Measurements from ENCODE around the gene FANCD2. TPM values are rescaled to one million over a fixed set of nuclear protein-coding genes. Genes with fewer than 3 reads are reported as not detected.
A peak's percentile ranks its signal among the peaks of the same experiment; 100 is the strongest.
"Not testable (repeated sequence)": the region's sequence is repeated elsewhere in the genome, so short reads cannot be mapped to it uniquely, and the experiment has no call there.

FANCD2 gene
- total RNA-seq, 2 experiments from 2014 or later = 66.9 to 71.5 TPM

DNA sequence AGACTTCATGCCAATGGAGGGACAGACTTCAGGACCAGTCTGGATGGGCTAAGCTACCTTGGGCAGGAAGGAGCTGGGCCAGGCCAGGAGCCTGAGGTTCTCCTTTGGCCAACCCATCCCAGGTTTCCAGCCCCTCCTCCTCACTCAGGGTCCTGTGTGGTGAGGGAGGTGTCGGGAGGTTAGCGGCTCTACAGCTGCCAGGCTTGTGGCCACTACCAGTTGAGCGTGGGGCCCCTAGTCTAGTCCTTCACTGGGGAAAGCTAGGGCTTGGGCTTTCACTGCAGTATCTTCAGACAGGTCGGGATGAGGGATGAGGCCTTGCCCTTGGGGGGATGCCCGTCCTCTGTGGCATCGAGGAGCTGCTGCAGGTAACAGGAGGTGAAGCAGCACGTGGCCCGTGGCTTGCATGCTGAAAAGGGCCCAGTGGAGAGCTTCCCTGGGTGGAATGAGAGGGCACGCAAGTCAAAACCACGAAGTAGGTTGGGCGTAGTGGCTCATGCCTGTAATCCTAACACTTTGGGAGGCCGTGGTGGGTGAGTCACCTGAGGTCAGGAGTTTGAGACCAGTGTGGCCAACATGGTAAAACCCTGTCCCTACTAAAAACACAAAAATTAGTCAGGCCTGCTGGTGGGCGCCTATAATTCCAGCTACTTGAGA, 8.5 kb upstream of the FANCD2 start:
- ChIA-PET CTCF (interaction anchor here (0.9 kb wide), 1 partner anchor 36 kb away, joined by 3 read pairs; no protein-coding TSS in a partner anchor), POLR2A (interaction anchor here (0.7 to 1.3 kb wide), 2 partner anchors 8 to 30 kb away, joined by 3 to 4 read pairs; partner anchors contain the start of gene FANCD2)
- H3K27ac Mint-ChIP-seq = no peak overlapping the region
- H3K4me3 Mint-ChIP-seq = no peak overlapping the region
- peaks cover 18% of the 10 kb centered on the region for H3K4me1 Mint-ChIP-seq (ENCODE audit: low read depth)
- H3K9me3 Mint-ChIP-seq (ENCODE audit: insufficient read depth) = no peaks in the 10 kb centered on the region
- ATAC-seq = peak; percentile 68
- H3K36me3 Mint-ChIP-seq (ENCODE audit: low read depth) = peaks cover 24% of the 10 kb centered on the region
- peak; percentile 55 for DNase-seq
- no peaks in the 10 kb centered on the region for H3K27me3 Mint-ChIP-seq (ENCODE audit: low read depth)

DNA sequence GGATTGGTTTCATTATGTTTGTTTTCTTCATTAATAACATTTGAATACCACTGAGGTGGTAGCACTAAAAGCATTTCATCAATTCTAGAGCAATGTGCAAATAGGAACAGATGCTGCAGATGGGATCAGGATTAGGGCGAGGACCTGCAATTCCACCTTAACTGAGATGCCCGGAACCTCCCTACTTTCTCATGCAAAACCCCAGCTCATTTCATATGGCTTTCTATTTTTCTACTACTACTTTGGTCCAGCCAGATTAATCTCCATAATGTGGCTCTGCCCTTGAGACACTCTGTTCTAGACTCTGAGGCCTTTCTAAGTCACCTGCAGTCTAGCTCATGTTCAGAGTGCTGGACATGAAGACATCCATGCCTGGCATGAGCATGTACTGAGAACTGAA, 7.4 kb upstream of the FANCD2 start:
- Mint-ChIP-seq H3K36me3 (ENCODE audit: low read depth) (peaks cover 30% of the 10 kb centered on the region), H3K4me1 (ENCODE audit: low read depth) (peaks cover 21% of the 10 kb centered on the region)
- ChIA-PET CTCF (interaction anchor here (0.9 kb wide), 1 partner anchor 37 kb away, joined by 3 read pairs; no protein-coding TSS in a partner anchor), POLR2A (interaction anchor here (1.3 kb wide), 1 partner anchor 31 kb away, joined by 4 read pairs; no protein-coding TSS in a partner anchor)
- not testable (repeated sequence) for DNase-seq; H3K4me3 Mint-ChIP-seq; ATAC-seq; H3K27me3 Mint-ChIP-seq (ENCODE audit: low read depth); H3K27ac Mint-ChIP-seq; H3K9me3 Mint-ChIP-seq (ENCODE audit: insufficient read depth)

DNA sequence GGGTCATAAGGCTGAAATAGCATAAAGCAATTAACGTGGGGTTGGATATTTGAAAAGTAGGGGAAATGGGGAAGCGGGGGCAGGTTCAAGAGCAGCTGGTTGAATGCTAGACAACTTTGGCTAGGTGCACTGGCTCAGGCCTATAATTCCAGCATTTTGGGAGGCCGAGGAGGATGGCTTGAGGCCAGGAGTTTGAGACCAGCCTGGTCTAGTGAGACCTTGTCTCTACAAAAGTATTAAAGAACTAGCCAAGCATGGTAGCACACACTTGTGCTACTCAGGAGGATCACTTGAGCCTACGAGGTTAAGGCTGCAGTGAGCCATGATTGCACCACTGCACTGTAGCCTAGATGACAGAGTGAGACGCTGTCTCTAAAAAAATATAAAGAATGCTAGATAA, 6.9 kb upstream of the FANCD2 start:
- no peaks in the 10 kb centered on the region for H3K9me3 Mint-ChIP-seq (ENCODE audit: insufficient read depth)
- no peak for ATAC-seq
- POLR2A ChIA-PET = no interaction called here
- DNase-seq = no peak
- H3K27ac Mint-ChIP-seq = no peak overlapping the region
- H3K4me3 Mint-ChIP-seq = no peak overlapping the region
- H3K36me3 Mint-ChIP-seq (ENCODE audit: low read depth) = peaks cover 30% of the 10 kb centered on the region
- no peaks in the 10 kb centered on the region for H3K27me3 Mint-ChIP-seq (ENCODE audit: low read depth)
- CTCF ChIA-PET = no interaction called here
- H3K4me1 Mint-ChIP-seq (ENCODE audit: low read depth) = peaks cover 25% of the 10 kb centered on the region

DNA sequence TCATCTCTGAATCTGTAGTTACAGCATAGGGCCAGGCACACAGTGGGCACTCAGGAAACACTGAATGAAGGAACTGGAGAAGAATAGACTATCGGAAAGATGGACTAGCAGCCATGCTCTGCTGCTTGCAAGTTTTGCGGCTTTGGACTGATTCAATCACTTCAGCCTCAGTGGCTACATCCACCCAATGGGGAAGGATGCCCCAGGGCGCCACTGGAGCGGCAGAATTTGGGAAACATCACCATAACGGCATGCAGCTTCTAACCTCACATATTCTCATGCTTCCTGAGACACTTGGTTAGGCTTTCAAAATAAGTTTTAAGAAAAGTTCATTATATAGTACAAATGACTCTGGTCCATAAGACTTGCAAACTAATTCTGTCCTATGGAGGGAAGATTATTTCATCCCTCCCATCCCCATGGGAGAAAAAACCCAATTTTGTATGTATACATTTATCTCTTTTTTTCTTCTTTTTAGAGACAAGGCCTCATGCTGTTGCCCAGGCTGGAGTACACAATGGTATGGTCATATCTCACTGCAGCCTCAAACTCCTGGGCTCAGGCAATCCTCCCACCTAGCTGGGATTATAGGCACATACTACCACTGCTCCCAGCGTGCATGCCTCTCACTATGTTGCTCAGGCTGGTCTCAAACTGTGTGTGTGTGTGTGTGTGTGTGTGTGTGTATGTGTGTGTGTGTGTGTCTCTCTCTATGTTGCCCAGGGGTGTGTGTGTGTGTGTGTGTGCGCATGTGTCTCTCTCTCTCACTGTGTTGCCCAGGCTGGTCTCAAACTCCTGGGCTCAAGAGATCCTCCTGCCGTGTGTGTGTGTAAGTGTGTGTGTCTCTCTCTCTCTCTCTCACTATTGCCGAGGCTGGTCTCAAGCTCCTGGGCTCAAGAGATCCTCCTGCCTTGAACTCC, 4.1 kb upstream of the FANCD2 start:
- POLR2A ChIA-PET = no interaction called here
- no peak overlapping the region for H3K27ac Mint-ChIP-seq

DNA sequence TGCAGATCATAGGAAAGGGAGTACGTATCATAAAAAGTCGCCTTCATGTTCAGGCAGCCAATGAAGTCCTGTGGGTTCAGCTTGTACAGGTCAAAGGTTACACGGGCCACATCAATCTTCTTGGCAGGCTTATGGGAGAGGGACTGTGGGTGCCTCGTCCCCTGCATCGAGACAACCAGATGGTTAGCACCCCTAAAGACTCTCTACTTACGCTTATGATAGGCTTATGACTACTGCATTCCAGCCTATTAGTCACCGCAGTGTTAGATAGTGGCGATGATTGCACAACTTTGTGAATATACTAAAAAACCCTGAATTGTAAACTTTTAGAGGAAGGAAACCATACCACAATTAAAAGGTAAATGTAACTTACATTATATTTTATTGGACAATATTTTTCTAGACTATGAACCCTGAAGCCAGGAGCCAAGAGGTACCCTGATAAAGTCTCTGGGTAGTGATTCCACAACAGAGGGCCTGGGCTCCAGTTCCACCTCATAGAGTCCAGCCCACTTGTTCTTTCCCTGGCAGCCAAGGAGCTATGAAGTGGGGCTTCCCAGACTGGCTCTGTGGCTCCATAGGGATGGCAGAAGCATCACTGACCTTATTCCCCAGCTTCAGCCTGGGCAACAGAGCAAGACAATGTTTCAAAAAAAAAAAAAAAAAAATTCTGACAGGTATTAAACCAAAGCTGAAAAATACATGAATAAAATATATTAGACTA, 2.5 kb upstream of the FANCD2 start:
- no peak overlapping the region for H3K4me3 Mint-ChIP-seq
- H3K4me1 Mint-ChIP-seq (ENCODE audit: low read depth) = peaks cover 30% of the 10 kb centered on the region
- POLR2A ChIA-PET = no interaction called here
- CTCF ChIA-PET = no interaction called here
- H3K36me3 Mint-ChIP-seq (ENCODE audit: low read depth) = peaks cover 38% of the 10 kb centered on the region
- no peak for DNase-seq
- no peaks in the 10 kb centered on the region for H3K27me3 Mint-ChIP-seq (ENCODE audit: low read depth)
- H3K27ac Mint-ChIP-seq = no peak overlapping the region
- no peaks in the 10 kb centered on the region for H3K9me3 Mint-ChIP-seq (ENCODE audit: insufficient read depth)
- no peak for ATAC-seq

More for the DNA sequence above, 4.1 kb upstream of the FANCD2 start:
- Mint-ChIP-seq H3K9me3 (ENCODE audit: insufficient read depth) (no peaks in the 10 kb centered on the region), H3K27me3 (ENCODE audit: low read depth) (no peaks in the 10 kb centered on the region), H3K4me1 (ENCODE audit: low read depth) (peaks cover 35% of the 10 kb centered on the region), H3K4me3 (no peak overlapping the region), H3K36me3 (ENCODE audit: low read depth) (peaks cover 34% of the 10 kb centered on the region)
- no peak for DNase-seq
- CTCF ChIA-PET = no interaction called here
- no peak for ATAC-seq

- Mint-ChIP-seq H3K9me3 (ENCODE audit: insufficient read depth) (no peaks in the 10 kb centered on the region), H3K27ac (peak overlapping the region; percentile 99), H3K36me3 (ENCODE audit: low read depth) (peaks cover 42% of the 10 kb centered on the region), H3K27me3 (ENCODE audit: low read depth) (no peaks in the 10 kb centered on the region), H3K4me3 (peak overlapping the region; percentile 98), H3K4me1 (ENCODE audit: low read depth) (peaks cover 33% of the 10 kb centered on the region)
- ATAC-seq (no peak), DNase-seq (peak; percentile 44)
- ChIA-PET POLR2A (interaction anchor here (0.6 to 1.4 kb wide), 8 partner anchors 7 to 533 kb away, joined by 3 to 9 read pairs (median 4); partner anchors contain the start of genes CRELD1, EMC3 and SEC13), CTCF (interaction anchor here (0.7 to 1.5 kb wide), 8 partner anchors 10 to 243 kb away, joined by 3 to 5 read pairs (median 3); partner anchors contain the start of genes CRELD1 and EMC3)
Measured at GRCh38 chr3:10025205-10026083, 793 bp upstream of the FANCD2 start.

GRCh38 chr3:10041034-10041433, 14.8 kb downstream of the FANCD2 start:
- peaks cover 48% of the 10 kb centered on the region for H3K36me3 Mint-ChIP-seq (ENCODE audit: low read depth)
- ChIA-PET POLR2A (interaction anchor here (0.6 kb wide), 1 partner anchor 15 kb away, joined by 3 read pairs; the partner anchor contains the start of gene FANCD2), CTCF (interaction anchor here (1.3 kb wide), 1 partner anchor 245 kb away, joined by 3 read pairs; no protein-coding TSS in a partner anchor)
- no peak for ATAC-seq
- no peak overlapping the region for H3K4me3 Mint-ChIP-seq
- H3K9me3 Mint-ChIP-seq (ENCODE audit: insufficient read depth) = no peaks in the 10 kb centered on the region
- no peaks in the 10 kb centered on the region for H3K4me1 Mint-ChIP-seq (ENCODE audit: low read depth)
- H3K27ac Mint-ChIP-seq = no peak overlapping the region
- DNase-seq = no peak
- no peaks in the 10 kb centered on the region for H3K27me3 Mint-ChIP-seq (ENCODE audit: low read depth)

- no peak for DNase-seq
- H3K36me3 Mint-ChIP-seq (ENCODE audit: low read depth) = peaks cover 49% of the 10 kb centered on the region
- no peak for ATAC-seq
- H3K27me3 Mint-ChIP-seq (ENCODE audit: low read depth) = no peaks in the 10 kb centered on the region
- CTCF ChIA-PET = interaction anchor here (0.7 to 1.6 kb wide), 3 partner anchors 10 to 771 kb away, joined by 3 to 7 read pairs (median 3); no protein-coding TSS in a partner anchor
- no peaks in the 10 kb centered on the region for H3K4me1 Mint-ChIP-seq (ENCODE audit: low read depth)
- H3K4me3 Mint-ChIP-seq = no peak overlapping the region
- no peak overlapping the region for H3K27ac Mint-ChIP-seq
- POLR2A ChIA-PET = no interaction called here
- no peaks in the 10 kb centered on the region for H3K9me3 Mint-ChIP-seq (ENCODE audit: insufficient read depth)
Measured at GRCh38 chr3:10047876-10048275, 21.6 kb downstream of the FANCD2 start.

DNA sequence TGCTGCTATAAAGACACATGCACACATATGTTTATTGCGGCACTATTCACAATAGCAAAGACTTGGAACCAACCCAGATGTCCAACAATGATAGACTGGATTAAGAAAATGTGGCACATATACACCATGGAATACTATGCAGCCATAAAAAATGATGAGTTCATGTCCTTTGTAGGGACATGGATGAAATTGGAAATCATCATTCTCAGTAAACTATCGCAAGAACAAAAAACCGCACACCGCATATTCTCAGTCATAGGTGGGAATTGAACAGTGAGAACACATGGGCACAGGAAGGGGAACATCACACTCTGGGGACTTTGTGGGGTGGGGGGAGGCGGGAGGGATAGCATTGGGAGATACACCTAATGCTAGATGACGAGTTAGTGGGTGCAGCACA, 26.8 kb downstream of the FANCD2 start:
- H3K27ac Mint-ChIP-seq; ATAC-seq; DNase-seq; H3K9me3 Mint-ChIP-seq (ENCODE audit: insufficient read depth); H3K4me3 Mint-ChIP-seq; POLR2A ChIA-PET; CTCF ChIA-PET; H3K4me1 Mint-ChIP-seq (ENCODE audit: low read depth); H3K27me3 Mint-ChIP-seq (ENCODE audit: low read depth): not testable (repeated sequence)
- peaks cover 51% of the 10 kb centered on the region for H3K36me3 Mint-ChIP-seq (ENCODE audit: low read depth)

DNA sequence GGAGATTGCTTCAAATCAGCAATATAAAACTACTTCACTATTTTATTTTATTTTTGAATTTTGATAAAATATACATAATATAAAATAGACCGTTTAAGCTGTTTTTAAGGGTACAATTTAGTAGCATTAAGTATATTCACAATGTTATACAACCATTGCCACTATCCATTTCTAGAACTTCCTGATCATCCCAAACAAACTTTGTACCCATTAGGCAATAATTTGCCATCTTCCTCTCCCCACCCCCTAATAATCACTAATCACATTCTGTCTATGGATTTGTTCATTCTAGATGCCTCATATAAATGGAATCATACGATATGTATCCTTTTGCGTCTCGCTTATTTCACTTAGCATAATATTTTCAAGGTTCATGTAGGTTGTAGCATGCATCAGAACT, 28.9 kb downstream of the FANCD2 start:
- Mint-ChIP-seq H3K36me3 (ENCODE audit: low read depth) (peaks cover 46% of the 10 kb centered on the region), H3K27me3 (ENCODE audit: low read depth) (no peaks in the 10 kb centered on the region), H3K4me1 (ENCODE audit: low read depth) (no peaks in the 10 kb centered on the region), H3K4me3 (no peak overlapping the region), H3K9me3 (ENCODE audit: insufficient read depth) (no peaks in the 10 kb centered on the region), H3K27ac (no peak overlapping the region)
- ATAC-seq (no peak), DNase-seq (no peak)
- CTCF ChIA-PET = interaction anchor here (1.5 kb wide), 1 partner anchor 209 kb away, joined by 4 read pairs; no protein-coding TSS in a partner anchor
- POLR2A ChIA-PET = no interaction called here

DNA sequence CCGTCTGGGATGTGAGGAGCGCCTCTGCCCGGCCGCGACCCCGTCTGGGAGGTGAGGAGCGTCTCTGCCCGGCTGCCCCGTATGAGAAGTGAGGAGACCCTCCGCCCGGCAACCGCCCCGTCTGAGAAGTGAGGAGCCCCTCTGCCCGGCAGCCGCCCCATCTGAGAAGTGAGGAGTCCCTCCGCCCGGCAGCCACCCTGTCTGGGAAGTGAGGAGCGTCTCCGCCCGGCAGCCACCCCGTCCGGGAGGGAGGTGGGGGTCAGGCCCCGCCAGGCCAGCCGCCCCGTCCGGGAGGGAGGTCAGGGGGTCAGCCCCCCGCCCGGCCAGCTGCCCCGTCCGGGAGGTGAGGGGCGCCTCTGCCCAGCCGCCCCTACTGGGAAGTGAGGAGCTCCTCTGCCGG, 43.8 kb downstream of the FANCD2 start:
- DNase-seq; H3K27me3 Mint-ChIP-seq (ENCODE audit: low read depth); H3K27ac Mint-ChIP-seq; H3K4me3 Mint-ChIP-seq; H3K4me1 Mint-ChIP-seq (ENCODE audit: low read depth); CTCF ChIA-PET; ATAC-seq; H3K9me3 Mint-ChIP-seq (ENCODE audit: insufficient read depth); POLR2A ChIA-PET: not testable (repeated sequence)
- H3K36me3 Mint-ChIP-seq (ENCODE audit: low read depth) = peaks cover 54% of the 10 kb centered on the region
